HepG2 (cell line): ENCODE results near the gene PREX1.

Experiments used
- CENPX ChIP-seq: sonication (generic); formaldehyde crosslinking; IDR thresholded peaks from 2 replicates; pipeline ENCODE4 v1.9.0; 2021; ENCODE audit warnings: mild to moderate bottlenecking, missing genetic modification reagents, moderate library complexity
- HNRNPL ChIP-seq: fragments of 200-400 bp; formaldehyde crosslinking; IDR thresholded peaks from 2 replicates; pipeline ENCODE4 v1.6.1; 2017; ENCODE audit warnings: mild to moderate bottlenecking, low read depth, low read length
- MTF2 ChIP-seq: sonication (generic); formaldehyde crosslinking; IDR thresholded peaks from 2 replicates; pipeline ENCODE4 v1.5.0; 2020; ENCODE audit warnings: missing genetic modification reagents, borderline replicate concordance
- PCBP2 ChIP-seq: fragments of 200-400 bp; formaldehyde crosslinking; optimal IDR thresholded peaks from 2 replicates; pipeline ENCODE3; 2018; ENCODE audit warnings: low read length, low read depth; ENCODE audit not compliant: poor library complexity, severe bottlenecking
- RAD51 ChIP-seq: fragments of 450-650 bp; IDR thresholded peaks from 2 replicates; pipeline ENCODE4 v1.6.1; 2016; ENCODE audit warnings: borderline replicate concordance
- STAG1 ChIP-seq: sonication (generic); formaldehyde crosslinking; IDR thresholded peaks from 2 replicates; pipeline ENCODE4 v1.4.0; 2020; ENCODE audit warnings: missing genetic modification reagents
- TF ChIP-seq, protein P1 (sequence below): sonication (generic); formaldehyde crosslinking; IDR thresholded peaks from 2 replicates; pipeline ENCODE4 v1.5.0; 2020; ENCODE audit warnings: mild to moderate bottlenecking, missing genetic modification reagents, moderate library complexity
- TF ChIP-seq, protein P2 (sequence below): sonication (generic); IDR thresholded peaks from 2 replicates; pipeline ENCODE4 v1.6.1; 2016; ENCODE audit warnings: low read depth, borderline replicate concordance
- TF ChIP-seq, protein P3 (sequence below): sonication (generic); formaldehyde crosslinking; IDR thresholded peaks from 2 replicates; pipeline ENCODE4 v1.8.1; 2022; ENCODE audit warnings: mild to moderate bottlenecking, missing genetic modification reagents

DNA sequence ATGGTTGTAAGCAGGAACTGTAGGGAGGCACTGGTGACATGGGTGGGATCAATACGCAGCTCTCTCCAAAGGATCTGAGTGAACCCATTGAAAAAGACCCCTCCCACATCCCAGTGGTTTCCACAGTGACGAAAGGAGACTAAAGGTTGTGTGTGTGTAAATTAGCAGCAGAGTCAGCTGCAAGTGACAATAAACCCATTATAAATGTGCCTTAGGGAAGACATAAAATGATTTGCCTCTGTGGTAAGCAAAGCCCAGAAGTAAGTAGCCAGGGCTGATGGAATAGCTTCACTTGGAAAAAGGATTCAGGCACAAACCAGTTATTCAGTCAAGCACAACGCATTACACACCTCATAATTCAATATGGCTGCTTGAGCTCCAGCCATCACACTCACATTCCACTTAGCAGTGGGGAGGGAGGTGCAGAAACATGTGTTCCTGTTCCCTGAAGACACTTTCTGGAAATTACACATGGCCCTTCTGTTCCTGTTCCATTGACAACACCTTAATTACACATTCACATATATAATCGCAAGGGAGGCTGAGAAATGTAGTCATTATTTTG is 231.4 kb downstream of the PREX1 start:
- TF ChIP-seq, protein P1, sequence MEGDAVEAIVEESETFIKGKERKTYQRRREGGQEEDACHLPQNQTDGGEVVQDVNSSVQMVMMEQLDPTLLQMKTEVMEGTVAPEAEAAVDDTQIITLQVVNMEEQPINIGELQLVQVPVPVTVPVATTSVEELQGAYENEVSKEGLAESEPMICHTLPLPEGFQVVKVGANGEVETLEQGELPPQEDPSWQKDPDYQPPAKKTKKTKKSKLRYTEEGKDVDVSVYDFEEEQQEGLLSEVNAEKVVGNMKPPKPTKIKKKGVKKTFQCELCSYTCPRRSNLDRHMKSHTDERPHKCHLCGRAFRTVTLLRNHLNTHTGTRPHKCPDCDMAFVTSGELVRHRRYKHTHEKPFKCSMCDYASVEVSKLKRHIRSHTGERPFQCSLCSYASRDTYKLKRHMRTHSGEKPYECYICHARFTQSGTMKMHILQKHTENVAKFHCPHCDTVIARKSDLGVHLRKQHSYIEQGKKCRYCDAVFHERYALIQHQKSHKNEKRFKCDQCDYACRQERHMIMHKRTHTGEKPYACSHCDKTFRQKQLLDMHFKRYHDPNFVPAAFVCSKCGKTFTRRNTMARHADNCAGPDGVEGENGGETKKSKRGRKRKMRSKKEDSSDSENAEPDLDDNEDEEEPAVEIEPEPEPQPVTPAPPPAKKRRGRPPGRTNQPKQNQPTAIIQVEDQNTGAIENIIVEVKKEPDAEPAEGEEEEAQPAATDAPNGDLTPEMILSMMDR, result no peak
- TF ChIP-seq, protein P2, sequence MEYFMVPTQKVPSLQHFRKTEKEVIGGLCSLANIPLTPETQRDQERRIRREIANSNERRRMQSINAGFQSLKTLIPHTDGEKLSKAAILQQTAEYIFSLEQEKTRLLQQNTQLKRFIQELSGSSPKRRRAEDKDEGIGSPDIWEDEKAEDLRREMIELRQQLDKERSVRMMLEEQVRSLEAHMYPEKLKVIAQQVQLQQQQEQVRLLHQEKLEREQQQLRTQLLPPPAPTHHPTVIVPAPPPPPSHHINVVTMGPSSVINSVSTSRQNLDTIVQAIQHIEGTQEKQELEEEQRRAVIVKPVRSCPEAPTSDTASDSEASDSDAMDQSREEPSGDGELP, result no peak
- TF ChIP-seq, protein P3, sequence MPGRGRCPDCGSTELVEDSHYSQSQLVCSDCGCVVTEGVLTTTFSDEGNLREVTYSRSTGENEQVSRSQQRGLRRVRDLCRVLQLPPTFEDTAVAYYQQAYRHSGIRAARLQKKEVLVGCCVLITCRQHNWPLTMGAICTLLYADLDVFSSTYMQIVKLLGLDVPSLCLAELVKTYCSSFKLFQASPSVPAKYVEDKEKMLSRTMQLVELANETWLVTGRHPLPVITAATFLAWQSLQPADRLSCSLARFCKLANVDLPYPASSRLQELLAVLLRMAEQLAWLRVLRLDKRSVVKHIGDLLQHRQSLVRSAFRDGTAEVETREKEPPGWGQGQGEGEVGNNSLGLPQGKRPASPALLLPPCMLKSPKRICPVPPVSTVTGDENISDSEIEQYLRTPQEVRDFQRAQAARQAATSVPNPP (CRISPR knock-in tag), result no peak
- TF ChIP-seq PCBP2 (no peak), MTF2 (CRISPR knock-in tag) (no peak), STAG1 (no peak), RAD51 (no peak), CENPX (CRISPR knock-in tag) (no peak), HNRNPL (no peak)
